Lower leg skin (tissue), 3 donors: ENCODE measurements around the gene FBXO39.

Experiments
- POLR2A ChIP-seq, 2 donors: fragments of 450-650 bp; IDR thresholded peaks; one replicate each; pipeline ENCODE4 v1.6.1; 2016 to 2017; ENCODE audit warnings: antibody characterized with exemption in 2 of 2, mild to moderate bottlenecking in 1 of 2, moderate library complexity in 1 of 2
- TF ChIP-seq, protein P1 (sequence below), 3 donors: fragments of 450-650 bp; IDR thresholded peaks; one replicate each; pipeline ENCODE4 v1.5.1; 2016; ENCODE audit warnings: antibody characterized with exemption in 3 of 3, mild to moderate bottlenecking in 3 of 3, moderate library complexity in 2 of 3

DNA sequence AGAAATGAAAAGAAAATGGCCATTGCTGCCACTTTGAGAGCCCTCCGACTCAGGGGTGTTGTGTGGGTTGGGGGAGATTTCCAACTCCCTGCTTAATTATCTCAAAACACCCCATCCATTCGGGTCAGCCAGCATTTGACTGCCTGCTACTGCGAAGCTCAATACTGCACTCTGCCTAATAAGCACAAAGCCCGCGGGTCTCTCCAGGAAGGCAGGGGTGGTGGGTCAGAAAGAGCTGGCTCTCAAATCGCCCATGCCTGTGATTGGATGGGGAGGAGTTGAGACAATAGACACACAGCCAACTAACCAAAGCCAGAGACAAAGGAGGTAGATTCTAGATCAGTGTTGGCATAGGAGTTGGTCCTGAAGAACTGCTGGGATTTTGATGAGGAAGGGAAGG lies 22.5 kb upstream of the FBXO39 start:
- TF ChIP-seq, protein P1, sequence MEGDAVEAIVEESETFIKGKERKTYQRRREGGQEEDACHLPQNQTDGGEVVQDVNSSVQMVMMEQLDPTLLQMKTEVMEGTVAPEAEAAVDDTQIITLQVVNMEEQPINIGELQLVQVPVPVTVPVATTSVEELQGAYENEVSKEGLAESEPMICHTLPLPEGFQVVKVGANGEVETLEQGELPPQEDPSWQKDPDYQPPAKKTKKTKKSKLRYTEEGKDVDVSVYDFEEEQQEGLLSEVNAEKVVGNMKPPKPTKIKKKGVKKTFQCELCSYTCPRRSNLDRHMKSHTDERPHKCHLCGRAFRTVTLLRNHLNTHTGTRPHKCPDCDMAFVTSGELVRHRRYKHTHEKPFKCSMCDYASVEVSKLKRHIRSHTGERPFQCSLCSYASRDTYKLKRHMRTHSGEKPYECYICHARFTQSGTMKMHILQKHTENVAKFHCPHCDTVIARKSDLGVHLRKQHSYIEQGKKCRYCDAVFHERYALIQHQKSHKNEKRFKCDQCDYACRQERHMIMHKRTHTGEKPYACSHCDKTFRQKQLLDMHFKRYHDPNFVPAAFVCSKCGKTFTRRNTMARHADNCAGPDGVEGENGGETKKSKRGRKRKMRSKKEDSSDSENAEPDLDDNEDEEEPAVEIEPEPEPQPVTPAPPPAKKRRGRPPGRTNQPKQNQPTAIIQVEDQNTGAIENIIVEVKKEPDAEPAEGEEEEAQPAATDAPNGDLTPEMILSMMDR (IDR thresholded peaks at IDR 0.05), result no peak
- TF ChIP-seq POLR2A (IDR thresholded peaks at IDR 0.05), result no peak
